ENCODE results near the gene RPL28.

GRCh38 chr19:55341171-55341588 is 44.6 kb upstream of the RPL28 start:
- TF ChIP-seq, protein P1, sequence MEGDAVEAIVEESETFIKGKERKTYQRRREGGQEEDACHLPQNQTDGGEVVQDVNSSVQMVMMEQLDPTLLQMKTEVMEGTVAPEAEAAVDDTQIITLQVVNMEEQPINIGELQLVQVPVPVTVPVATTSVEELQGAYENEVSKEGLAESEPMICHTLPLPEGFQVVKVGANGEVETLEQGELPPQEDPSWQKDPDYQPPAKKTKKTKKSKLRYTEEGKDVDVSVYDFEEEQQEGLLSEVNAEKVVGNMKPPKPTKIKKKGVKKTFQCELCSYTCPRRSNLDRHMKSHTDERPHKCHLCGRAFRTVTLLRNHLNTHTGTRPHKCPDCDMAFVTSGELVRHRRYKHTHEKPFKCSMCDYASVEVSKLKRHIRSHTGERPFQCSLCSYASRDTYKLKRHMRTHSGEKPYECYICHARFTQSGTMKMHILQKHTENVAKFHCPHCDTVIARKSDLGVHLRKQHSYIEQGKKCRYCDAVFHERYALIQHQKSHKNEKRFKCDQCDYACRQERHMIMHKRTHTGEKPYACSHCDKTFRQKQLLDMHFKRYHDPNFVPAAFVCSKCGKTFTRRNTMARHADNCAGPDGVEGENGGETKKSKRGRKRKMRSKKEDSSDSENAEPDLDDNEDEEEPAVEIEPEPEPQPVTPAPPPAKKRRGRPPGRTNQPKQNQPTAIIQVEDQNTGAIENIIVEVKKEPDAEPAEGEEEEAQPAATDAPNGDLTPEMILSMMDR (IDR thresholded peaks at IDR 0.05; ENCODE audit: extremely low read depth in 1 of 2, insufficient read depth in 1 of 2, low read depth in 1 of 2, low read length in 2 of 2), result no peak
- no peak for TF ChIP-seq POLR2A (IDR thresholded peaks at IDR 0.05; ENCODE audit: low read depth, low read length)
